Stimulated activated CD8-positive, alpha-beta memory T cell treated with anti-CD3 and anti-CD28 coated beads, Interleukin-12 subunit alpha, Interleukin-12 subunit beta, amount 100 ng/mL, for 4 hours (primary cell): ENCODE data around the gene NPPA.

Experiments used
- DNase-seq: peaks from one replicate; pipeline ENCODE4 v3.0.0-alpha.2; 2020; ENCODE audit warnings: low read depth

Gene NPPA

GRCh38 chr1:11842154-11843041, 5.2 kb downstream of the NPPA start:
- no peak for DNase-seq

- DNase-seq = no peak
These were observed 6.1 kb downstream of the NPPA start for GRCh38 chr1:11841245-11842153.

GRCh38 chr1:11839727-11840705, 7.6 kb downstream of the NPPA start:
- no peak for DNase-seq

GRCh38 chr1:11838349-11839272, 9.0 kb downstream of the NPPA start:
- DNase-seq = peak; percentile 33

GRCh38 chr1:11837767-11838348, 9.7 kb downstream of the NPPA start:
- DNase-seq = no peak

- DNase-seq = no peak
These were observed 10.4 kb downstream of the NPPA start for GRCh38 chr1:11836955-11837766.

- DNase-seq = no peak
These were observed 11.9 kb downstream of the NPPA start for GRCh38 chr1:11835441-11836225.

- no peak for DNase-seq
These were observed 13.7 kb downstream of the NPPA start for GRCh38 chr1:11833900-11834299.

- DNase-seq = no peak
These were observed 14.1 kb downstream of the NPPA start for GRCh38 chr1:11833497-11833896.

- DNase-seq = no peak
These were observed 15.4 kb downstream of the NPPA start for GRCh38 chr1:11831945-11832725.

GRCh38 chr1:11828511-11828910, 19.1 kb downstream of the NPPA start:
- no peak for DNase-seq

- no peak for DNase-seq
These were observed 20.6 kb downstream of the NPPA start for GRCh38 chr1:11826946-11827345.

GRCh38 chr1:11825131-11825530, 22.5 kb downstream of the NPPA start:
- no peak for DNase-seq

GRCh38 chr1:11823366-11824137, 24.0 kb downstream of the NPPA start:
- no peak for DNase-seq

GRCh38 chr1:11822091-11822490, 25.5 kb downstream of the NPPA start:
- DNase-seq = no peak

- no peak for DNase-seq
These were observed 30.4 kb downstream of the NPPA start for GRCh38 chr1:11817192-11817591.

GRCh38 chr1:11813021-11813420, 34.6 kb downstream of the NPPA start:
- no peak for DNase-seq
